Osteoblast (primary cell): ENCODE data around the gene PNPLA2. TPM values are rescaled to one million over a fixed set of nuclear protein-coding genes. Genes with fewer than 3 reads are reported as not detected.

Source experiments
- DNase-seq: peaks from one replicate; pipeline ENCODE4 v3.0.0; 2011; ENCODE audit warnings: low spot score, mixed read lengths; ENCODE audit not compliant: insufficient read length; ENCODE audit errors: missing footprints
- H2AFZ ChIP-seq: 2 replicates; pipeline ENCODE4 v1.6.0; 2011; ENCODE audit warnings: mild to moderate bottlenecking, low read length
- H3K27ac ChIP-seq: 2 replicates; pipeline ENCODE4 v1.5.1; 2011; ENCODE audit warnings: mild to moderate bottlenecking, low read depth, low read length, moderate library complexity
- H3K27me3 ChIP-seq: 2 replicates; pipeline ENCODE4 v1.6.0; 2012; ENCODE audit warnings: mild to moderate bottlenecking, control low read depth, inconsistent platforms, low read length, moderate library complexity; ENCODE audit not compliant: insufficient read depth
- H3K36me3 ChIP-seq: 2 replicates; pipeline ENCODE4 v1.5.1; 2011; ENCODE audit warnings: mild to moderate bottlenecking, low read length, control low read depth, moderate library complexity; ENCODE audit not compliant: insufficient read depth
- H3K4me1 ChIP-seq: 2 replicates; pipeline ENCODE4 v1.5.1; 2011; ENCODE audit warnings: mild to moderate bottlenecking, low read length, control low read depth, moderate library complexity; ENCODE audit not compliant: insufficient read depth
- H3K4me2 ChIP-seq: 2 replicates; pipeline ENCODE4 v1.6.0; 2011; ENCODE audit warnings: mild to moderate bottlenecking, low read length; ENCODE audit not compliant: insufficient read depth
- H3K4me3 ChIP-seq: fragments of 200-600 bp; sonication (generic); 3 replicates; pipeline ENCODE4 v1.5.1; 2012; ENCODE audit warnings: mild to moderate bottlenecking, low read length, inconsistent platforms; ENCODE audit not compliant: insufficient read depth
- H3K79me2 ChIP-seq: 2 replicates; pipeline ENCODE4 v1.6.0; 2012; ENCODE audit warnings: mild to moderate bottlenecking, low read length, control low read depth, inconsistent platforms; ENCODE audit not compliant: insufficient read depth
- H3K9me3 ChIP-seq: 2 replicates; pipeline ENCODE4 v1.5.1; 2011; ENCODE audit warnings: low read depth, low read length, control low read depth
- H4K20me1 ChIP-seq: 2 replicates; pipeline ENCODE4 v1.6.0; 2012; ENCODE audit warnings: mild to moderate bottlenecking, low read length, control low read depth; ENCODE audit not compliant: insufficient read depth
- CTCF ChIP-seq: IDR thresholded peaks from 2 replicates; pipeline ENCODE4 v1.5.1; 2011; ENCODE audit warnings: mild to moderate bottlenecking, low read depth, low read length, moderate library complexity; ENCODE audit errors: extremely low read depth
- total RNA-seq: library from RNA; depleted of rRNA; stranded (reverse); fragments of >200 nt; gene quantifications from 2 replicates; pipeline ENCODE4 v1.2.3, GENCODE V29; 2012

Gene PNPLA2
- total RNA-seq, 1 donor = 32.6 TPM

- peaks cover 41% of the 10 kb centered on the region for H4K20me1 ChIP-seq
Measured at GRCh38 chr11:845872-846495, 27.3 kb downstream of the PNPLA2 start.

DNA sequence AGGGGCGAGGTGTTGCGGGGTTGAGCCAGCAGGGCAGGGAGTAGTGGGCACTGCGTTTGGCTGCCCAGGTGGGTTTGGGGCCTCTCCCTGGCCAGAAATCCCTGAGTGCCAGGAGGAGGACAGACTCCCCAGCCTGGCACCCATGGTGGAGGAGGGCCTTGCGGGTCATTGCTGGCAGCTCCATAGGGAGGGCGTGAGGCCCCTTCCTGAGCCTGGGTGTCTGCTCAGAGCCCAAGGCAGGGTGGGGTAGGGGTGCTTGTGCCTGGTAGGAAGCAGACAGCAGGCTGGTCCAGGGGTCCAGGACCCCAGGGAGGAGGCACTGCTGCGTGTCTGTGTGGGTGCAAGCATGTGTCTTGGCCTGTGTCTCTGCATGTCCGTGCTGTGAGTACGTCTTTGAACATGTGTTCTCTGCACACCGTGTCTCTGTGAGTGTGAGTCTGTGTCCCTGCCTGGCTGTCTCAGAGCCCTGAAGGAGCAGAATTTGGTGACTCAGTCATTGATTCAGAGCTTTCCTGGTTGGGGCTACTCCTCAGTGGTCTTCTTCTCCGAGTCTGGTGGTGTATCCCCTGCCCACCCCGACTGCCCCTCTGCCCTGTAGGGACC lies 27.9 kb downstream of the PNPLA2 start:
- H3K27ac ChIP-seq = peak overlapping the region; percentile 88
- H3K79me2 ChIP-seq = peaks cover 82% of the 10 kb centered on the region
- H3K4me3 ChIP-seq = peak overlapping the region; percentile 97

More at GRCh38 chr11:845872-846495, 27.3 kb downstream of the PNPLA2 start:
- peak overlapping the region; percentile 96 for H3K4me2 ChIP-seq
- peaks cover 82% of the 10 kb centered on the region for H3K79me2 ChIP-seq
- H3K4me1 ChIP-seq = peaks cover 29% of the 10 kb centered on the region
- peak overlapping the region; percentile 97 for H3K4me3 ChIP-seq
- no peaks in the 10 kb centered on the region for H3K27me3 ChIP-seq
- peaks cover 9% of the 10 kb centered on the region for H3K36me3 ChIP-seq
- peak; percentile 97 for DNase-seq
- H3K27ac ChIP-seq = peak overlapping the region; percentile 88
- no peaks in the 10 kb centered on the region for H3K9me3 ChIP-seq
- H2AFZ ChIP-seq = no peak overlapping the region
- no peak for TF ChIP-seq CTCF

GRCh38 chr11:847876-848275 lies 29.2 kb downstream of the PNPLA2 start:
- Histone ChIP-seq H3K4me2 (no peak overlapping the region), H3K9me3 (no peaks in the 10 kb centered on the region), H4K20me1 (peaks cover 37% of the 10 kb centered on the region), H3K36me3 (peaks cover 6% of the 10 kb centered on the region), H3K79me2 (peaks cover 82% of the 10 kb centered on the region), H3K27ac (no peak overlapping the region), H3K4me3 (no peak overlapping the region), H2AFZ (no peak overlapping the region), H3K4me1 (peaks cover 27% of the 10 kb centered on the region), H3K27me3 (no peaks in the 10 kb centered on the region)
- TF ChIP-seq CTCF = no peak
- DNase-seq = no peak

More for the DNA sequence above, 27.9 kb downstream of the PNPLA2 start:
- no peak for TF ChIP-seq CTCF
- no peaks in the 10 kb centered on the region for H3K9me3 ChIP-seq
- no peak overlapping the region for H2AFZ ChIP-seq
- peak; percentile 97 for DNase-seq
- peak overlapping the region; percentile 96 for H3K4me2 ChIP-seq
- H3K27me3 ChIP-seq = no peaks in the 10 kb centered on the region
- H3K4me1 ChIP-seq = peaks cover 27% of the 10 kb centered on the region
- peaks cover 42% of the 10 kb centered on the region for H4K20me1 ChIP-seq
- H3K36me3 ChIP-seq = peaks cover 6% of the 10 kb centered on the region

DNA sequence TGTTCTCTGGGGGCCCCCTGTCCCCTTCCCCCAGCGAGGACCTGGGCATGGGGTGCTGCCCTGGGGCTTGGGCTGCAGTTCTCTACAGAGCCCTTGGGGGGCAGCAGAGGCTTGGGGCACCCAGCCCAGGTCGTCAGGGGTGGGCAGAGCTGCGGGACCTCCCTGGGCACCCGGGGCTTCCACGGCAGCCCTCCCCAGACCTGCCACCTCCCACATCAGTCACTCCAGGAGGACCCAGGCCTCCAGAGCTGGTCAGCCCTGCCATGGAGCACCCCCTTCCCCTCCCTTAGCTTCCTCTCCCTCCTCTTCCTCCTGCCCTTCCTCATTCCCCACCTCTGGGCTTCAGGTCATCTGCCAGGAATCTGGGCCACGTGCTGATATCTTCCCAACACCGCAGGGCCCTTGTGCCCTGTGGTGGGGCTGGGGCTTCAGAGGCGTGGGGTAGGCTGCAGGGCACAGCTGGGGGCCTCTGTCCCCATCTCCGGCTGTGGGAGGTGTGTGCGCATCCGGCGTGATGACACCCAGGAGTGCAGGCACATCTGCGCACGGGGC lies 29.7 kb downstream of the PNPLA2 start:
- peak; percentile 99 for DNase-seq
- TF ChIP-seq CTCF = peak; percentile 73
- no peaks in the 10 kb centered on the region for H3K9me3 ChIP-seq
- peaks cover 83% of the 10 kb centered on the region for H3K79me2 ChIP-seq
- H3K4me1 ChIP-seq = peaks cover 27% of the 10 kb centered on the region
- H2AFZ ChIP-seq = no peak overlapping the region
- H3K27me3 ChIP-seq = no peaks in the 10 kb centered on the region
- H4K20me1 ChIP-seq = peaks cover 37% of the 10 kb centered on the region
- H3K27ac ChIP-seq = no peak overlapping the region
- H3K4me3 ChIP-seq = no peak overlapping the region
- no peak overlapping the region for H3K4me2 ChIP-seq
- peaks cover 6% of the 10 kb centered on the region for H3K36me3 ChIP-seq
